GM19463 (cell line): Measurements from ENCODE around the gene OR56A3.
"Not testable (repeated sequence)": the region's sequence is repeated elsewhere in the genome, so short reads cannot be mapped to it uniquely, and the experiment has no call there.

Experiments used
- ATAC-seq: cut with Tn5 transposase; IDR thresholded peaks from one replicate; pipeline ENCODE4 v1.9.1; 2021; ENCODE audit warnings: mild to moderate bottlenecking, moderate library complexity; ENCODE audit not compliant: unreplicated experiment

OR56A3 gene, protein sequence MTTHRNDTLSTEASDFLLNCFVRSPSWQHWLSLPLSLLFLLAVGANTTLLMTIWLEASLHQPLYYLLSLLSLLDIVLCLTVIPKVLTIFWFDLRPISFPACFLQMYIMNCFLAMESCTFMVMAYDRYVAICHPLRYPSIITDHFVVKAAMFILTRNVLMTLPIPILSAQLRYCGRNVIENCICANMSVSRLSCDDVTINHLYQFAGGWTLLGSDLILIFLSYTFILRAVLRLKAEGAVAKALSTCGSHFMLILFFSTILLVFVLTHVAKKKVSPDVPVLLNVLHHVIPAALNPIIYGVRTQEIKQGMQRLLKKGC

DNA sequence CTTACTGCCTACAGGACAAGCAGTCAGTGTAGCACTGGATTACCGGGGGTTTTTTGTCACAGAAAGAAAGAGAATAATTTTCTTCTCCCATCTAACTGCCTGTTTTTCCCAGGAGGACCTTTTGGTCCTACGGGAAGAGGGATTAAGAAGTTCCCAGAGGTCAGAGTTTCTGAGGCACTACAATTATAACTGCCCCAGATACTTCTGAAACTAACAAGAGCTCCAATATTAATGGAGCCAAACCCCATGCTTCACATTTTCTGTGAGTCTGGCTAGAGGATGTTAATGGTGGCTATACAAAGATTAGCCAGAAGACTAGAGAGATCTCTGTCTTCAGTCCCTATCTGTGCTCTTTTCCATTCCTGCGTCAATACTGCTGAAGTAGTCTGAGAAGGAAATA lies at the start of gene OR56A3:
Gene OR56A3 (plus strand): TSS at position 301 of the 400 bp plus-strand sequence. CDS start 5,096 bp downstream, outside the sequence.
- no peak for ATAC-seq

DNA sequence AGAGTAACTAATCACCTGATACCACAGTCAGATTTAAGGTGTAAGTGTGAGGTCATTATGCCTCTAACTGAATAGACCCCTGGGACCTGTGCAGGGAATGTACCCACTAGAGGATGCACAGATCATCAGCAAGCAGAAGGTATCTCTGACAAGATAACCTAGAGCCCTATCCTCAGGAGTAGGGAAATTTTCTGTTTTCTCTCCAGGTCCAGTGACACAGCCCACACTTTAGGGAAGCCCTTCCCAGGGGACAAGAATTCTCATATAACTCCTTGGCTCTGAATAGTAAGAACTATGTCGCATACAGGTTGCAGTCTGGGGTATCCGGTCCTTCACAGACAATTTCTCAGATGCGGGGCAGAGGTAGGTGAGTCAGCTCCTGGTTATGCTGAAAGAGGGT lies 49.1 kb upstream of the OR56A3 start, which contains the start of gene OR52E5:
Gene OR52E5 (plus strand): TSS at position 301 of the 400 bp plus-strand sequence. CDS start 7,569 bp downstream, outside the sequence.
- no peak for ATAC-seq

DNA sequence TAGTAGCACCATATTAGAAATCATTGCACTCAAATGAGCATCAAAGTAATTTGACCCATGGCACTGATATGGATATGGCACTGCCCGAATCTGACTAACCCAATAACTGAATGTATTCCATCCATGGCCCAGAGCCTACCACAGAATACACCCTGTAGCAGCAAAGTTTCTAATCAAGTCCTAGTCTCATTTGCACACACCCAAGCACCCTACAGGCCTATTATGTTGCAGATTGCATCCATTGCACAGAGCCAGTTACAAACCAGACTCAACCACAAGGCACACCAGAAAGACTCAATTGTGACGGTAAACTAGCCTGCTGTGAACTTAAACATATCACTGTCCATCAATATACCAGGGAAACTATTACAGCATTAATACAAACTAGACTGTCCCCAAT lies 42.5 kb upstream of the OR56A3 start:
- ATAC-seq, result no peak

DNA sequence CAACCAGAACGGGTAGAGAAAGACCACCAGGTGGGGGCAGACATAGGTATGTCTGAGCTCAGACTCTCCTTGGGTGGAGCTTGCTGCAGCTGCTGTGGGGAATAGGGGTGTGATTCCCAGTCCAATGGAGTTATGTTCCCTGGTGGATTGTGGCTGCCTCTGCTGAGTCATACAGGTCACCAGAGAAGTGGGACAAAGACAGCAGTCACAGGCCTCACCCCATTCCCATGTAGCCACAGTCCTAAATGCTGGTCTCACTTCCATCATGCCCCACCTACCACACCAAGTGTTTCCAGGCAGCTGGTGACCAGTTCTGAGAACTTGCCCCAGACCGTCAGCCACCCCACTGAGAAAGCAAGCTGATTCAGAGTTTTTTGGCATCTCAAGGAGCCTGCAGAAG lies 31.5 kb upstream of the OR56A3 start:
- ATAC-seq, result no peak

DNA sequence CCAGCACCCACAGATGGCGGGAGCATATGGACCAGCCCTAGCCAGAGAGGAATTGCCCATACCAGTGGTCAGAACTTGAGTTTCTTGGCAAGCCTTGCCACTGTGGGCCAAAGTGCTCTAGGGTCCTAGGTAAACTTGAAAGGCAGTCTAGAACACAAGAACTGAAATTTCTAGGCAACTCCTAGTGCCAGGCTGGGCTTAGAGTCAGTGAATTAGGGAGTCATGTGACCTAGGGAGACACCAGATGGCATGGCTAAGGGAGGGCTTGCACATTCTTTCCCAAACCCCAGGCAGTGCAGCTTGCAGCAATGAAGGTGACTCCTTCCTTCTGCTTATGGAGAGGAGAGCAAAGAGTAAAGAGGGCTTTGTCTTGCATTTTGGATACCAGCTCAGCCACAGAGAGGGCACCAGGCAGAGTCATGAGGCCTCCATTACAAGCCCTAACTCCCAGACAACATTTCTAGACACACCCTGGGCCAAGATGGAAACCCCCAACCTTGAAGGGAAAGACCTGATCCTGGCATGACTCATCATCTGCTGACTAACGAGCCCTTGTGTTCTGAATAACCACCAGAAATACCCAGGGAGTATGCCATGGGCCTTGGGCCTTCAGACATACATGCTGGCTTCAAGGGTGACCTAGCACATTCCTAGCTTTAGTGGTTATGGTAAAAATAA lies 19.2 kb upstream of the OR56A3 start:
- peak; percentile 91 for ATAC-seq

DNA sequence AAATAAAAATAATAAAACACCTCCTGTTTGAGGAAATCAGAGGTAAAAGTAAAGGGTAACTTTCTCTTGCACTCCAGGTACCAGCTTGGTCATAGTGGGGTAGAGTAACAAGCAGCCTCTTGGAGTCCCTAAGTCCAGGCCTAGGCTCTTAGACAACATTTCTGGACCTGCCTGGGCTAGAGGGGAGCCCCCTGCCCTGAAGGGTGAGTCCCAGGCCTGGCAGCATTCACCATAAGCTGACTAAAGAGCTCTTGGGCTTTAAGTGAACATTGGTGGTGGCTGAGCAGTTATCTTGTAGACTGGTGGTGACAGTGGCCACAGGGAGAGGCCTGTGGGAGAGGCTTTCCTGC lies 18.6 kb upstream of the OR56A3 start:
- ATAC-seq, result peak; percentile 43

DNA sequence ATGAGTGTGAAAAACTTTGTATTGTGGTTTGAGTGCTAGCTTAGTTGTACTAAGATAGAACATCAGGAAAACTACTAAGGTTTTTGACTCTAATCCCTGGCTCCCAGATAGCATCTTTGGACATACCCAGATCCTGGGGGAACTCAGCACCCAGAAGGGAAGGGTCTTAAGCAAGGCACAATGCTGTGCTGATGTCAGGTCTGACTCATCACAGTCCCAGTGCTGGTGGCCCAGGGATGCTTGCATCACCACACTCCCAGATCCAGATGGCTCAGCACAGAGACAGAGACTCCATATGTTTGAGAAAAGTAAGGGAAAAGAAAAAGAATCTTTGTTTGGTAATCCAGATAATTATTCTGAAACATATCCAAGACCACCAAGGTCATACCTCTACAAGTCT lies 18.3 kb upstream of the OR56A3 start:
- ATAC-seq, result peak; percentile 21

DNA sequence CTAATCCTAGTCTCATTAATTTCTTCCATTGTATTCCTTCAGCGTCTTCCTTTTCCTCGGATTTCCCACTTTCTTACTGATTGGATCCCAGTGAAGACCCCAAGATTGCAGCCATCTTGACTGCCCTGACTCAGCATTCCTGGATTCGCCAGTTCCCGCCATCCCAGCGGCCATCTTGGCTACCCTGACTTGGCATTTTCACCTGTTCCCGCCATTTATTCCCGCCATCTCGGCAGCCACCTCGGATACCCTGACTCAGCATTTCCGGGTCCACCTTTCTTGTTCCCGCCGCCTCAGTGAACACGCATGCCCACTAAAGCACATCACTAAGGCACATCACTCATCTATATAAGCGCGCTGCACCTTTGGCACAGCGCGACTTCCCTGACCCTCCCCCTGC lies 13.8 kb upstream of the OR56A3 start:
- no peak for ATAC-seq

DNA sequence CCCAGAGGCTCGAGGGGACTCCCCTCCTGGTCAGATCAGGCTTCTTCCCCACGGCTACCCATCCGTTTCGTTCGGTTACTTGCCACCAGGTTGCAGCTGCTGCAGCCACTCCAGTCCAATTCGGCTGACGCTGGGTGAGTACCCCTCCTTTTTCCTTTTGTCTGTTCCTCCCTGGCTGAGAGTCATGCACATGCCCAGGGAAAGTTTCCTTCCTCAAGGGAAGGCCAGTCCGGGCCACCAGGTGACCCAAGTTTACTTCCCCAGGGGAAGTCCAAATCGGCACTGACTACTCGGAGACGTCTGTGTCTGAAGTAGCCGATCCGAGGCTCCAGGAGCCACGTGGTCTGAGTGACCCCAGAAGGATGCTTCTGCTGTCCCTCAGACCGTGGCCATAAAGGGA lies 13.2 kb upstream of the OR56A3 start:
- ATAC-seq, result no peak

DNA sequence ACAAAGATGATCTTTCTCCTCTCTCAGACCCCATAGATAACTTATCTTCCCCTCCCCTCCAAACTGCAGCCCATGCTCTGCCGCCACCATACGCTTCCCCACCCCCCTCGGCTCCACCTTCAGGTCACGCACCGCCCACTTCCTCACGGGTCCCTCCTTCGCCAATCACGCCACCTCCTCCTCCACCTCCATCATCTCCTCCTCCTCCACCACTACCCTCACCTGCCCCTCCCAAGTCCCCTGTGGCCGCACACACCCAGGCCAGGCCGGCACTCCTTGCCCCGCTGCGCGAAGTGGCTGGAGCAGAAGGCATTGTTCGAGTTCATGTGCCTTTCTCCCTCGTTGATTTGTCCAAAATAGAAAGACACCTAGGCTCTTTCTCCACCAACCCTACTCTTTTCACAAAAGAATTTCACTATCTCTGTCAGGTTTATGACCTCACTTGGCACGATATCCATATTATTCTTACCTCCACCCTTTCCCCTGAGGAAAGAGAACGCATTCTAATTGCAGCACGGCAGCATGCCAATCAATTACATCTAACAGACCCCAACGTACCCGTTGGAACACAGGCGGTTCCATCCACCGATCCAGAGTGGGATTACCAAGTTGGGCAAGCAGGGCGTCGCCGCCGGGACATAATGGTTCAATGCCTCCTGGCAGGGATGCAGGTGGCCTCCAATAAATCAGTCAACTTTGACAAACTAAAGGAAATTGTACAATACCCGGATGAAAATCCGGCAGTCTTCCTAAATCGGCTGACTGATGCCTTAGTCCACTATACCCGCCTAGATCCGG lies 12.3 kb upstream of the OR56A3 start:
- ATAC-seq, result no peak

DNA sequence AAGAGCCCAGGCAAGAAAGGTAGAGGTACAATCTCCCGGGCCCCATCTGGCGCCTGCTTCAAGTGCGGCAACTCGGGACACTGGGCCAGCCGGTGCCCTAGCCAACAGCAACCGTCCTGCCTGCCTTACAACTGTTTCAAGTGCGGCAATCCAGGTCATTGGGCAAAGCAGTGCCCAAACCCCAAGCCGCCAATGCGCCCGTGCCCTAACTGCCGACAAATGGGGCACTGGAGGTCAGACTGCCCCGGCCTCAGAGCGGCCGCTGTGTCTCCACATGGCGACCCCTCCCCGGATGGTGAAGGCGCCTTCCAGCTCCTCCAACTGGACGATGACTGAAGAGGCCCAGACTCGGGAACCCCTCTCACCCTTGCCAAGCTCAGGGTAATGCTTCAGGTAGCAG lies 11.4 kb upstream of the OR56A3 start:
- ATAC-seq, result no peak

DNA sequence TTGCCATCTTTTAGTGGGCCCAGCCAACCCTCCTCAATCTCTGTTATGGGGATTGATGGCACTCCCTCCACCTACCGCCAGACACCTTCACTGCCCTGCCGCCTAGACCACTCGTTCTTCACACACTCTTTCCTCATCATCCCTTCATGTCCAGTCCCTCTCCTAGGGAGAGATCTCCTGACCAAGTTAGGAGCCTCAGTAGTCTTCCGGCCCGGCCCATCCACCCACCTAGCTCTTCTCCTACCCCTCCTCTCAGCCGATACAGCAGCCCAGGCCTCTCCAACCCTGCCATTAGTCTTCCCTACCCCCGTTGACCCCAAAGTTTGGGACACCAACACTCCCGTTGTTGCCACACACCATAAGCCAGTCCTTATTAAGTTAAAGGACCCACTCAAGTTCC lies 11.0 kb upstream of the OR56A3 start:
- ATAC-seq, result no peak

DNA sequence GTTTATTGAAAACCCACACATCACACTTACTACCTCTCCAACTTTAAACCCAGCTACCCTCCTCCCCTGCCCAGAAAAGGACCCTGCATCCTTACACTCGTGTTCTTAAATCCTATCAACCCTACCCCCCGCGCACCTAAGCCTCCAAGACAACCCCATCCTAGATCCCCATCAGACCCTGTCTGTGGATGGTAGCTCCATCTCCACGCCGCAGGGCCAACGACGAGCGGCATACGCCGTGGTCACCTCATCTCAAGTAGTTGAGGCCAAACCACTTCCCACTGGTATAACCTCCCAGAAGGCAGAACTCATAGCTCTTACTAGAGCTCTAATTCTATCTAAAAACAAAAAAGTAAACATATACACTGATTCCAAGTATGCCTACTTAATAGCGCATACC lies 9.4 kb upstream of the OR56A3 start:
- no peak for ATAC-seq

DNA sequence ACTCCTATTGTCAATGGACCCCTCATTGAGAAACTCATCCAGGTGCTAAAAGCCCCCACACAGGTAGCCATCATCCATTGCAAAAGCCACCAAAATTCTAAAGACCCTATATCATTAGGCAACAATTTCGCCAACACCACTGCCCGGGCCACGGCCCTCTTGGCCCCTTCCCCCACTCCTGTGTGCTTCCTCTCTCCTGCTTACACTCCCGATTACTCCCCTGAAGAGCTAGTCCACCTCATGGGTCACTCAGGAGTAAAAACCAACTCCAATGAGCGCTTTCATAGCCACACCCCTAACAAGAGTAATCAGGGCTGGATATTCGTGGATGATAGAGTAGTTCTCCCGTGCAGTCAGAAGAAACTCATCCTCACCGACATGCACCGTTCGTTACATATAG lies 8.9 kb upstream of the OR56A3 start:
- no peak for ATAC-seq

DNA sequence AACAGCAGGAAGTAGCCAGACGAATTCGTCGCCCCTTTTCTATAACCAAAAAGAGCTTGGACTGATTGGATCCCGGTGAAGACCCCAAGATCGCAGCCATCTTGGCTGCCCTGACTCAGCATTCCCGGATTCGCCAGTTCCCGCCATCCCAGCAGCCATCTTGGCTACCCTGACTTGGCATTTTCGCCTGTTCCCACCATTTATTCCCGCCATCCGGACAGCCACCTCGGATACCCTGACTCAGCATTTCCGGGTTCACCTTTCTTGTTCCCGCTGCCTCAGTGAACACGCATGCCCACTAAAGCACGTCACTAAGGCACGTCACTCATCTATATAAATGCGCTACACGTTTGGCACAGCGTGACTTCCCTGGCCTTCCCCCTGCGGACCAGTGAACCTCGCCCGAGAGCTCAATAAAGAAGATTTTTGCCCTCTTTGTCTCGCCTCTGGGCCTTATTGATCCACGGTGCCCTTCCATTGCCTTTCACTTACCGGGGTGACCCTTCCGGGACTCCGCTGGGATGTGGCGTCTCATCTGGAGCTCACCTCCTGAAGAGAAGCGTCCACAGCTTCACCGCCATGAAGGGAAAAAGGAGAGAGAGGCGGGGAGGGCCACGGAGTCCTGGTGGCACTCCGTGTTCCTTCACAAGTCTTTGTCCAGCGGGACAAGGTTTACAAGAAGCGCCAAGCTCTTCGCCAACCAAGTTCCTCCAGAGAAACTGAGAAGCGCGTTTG lies 4.0 kb upstream of the OR56A3 start:
- no peak for ATAC-seq

DNA sequence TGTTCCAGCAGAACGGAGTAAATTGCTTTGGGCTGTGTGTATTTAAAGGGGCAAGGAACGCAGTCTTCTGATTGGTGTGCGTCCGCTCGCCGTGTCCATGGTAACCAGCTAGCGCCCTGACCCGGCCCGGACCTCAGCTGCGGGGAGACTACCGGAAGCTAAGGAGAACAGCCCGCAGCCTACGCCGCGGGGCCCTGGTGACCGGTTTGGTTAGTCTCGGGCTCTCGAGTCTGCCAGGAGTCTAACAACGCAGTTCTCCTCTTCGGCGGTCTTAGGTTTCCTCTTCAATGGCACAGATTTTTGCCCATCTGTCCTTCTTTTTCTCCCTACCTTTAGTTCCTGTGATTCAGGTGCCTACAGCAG lies 3.5 kb upstream of the OR56A3 start:
- ATAC-seq, result no peak

DNA sequence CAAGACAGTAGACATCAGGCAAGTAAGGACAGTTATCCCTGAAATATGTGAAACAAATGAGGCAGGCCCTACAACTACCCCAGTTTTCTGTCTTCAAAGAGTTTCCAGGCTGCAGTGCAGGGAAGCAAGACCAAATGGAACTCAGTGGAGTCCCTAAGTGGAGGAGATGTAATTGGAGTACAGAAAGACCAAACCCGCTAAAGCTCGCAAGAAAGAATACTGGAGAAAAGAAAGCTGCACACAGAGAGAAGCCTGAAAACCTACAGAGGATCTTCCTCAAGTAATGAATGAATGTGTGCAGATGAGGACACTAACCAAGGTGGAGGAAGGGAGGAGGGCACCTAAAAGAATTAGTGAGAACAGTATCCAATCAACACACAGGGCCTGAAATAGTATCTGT lies 1.3 kb upstream of the OR56A3 start:
- no peak for ATAC-seq

DNA sequence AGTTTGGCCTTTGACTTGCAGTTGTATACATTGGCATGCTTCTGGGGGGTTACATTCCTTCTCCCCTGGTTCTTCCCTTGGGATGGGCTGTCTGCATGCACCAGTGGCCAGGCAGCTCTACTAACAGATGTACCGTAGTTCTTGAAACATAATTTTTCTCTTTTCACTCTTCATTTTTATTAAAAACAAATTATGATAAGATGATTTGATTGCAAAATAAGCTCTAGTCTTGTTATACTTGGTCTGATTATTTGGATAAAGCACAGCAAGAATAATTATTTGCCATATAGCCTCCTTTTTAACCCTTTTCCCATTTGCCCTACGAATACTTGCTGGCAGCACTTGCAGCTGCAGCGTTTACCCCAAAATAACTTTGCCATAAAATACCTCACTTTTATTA lies 13.5 kb downstream of the OR56A3 start:
- ATAC-seq, result no peak

DNA sequence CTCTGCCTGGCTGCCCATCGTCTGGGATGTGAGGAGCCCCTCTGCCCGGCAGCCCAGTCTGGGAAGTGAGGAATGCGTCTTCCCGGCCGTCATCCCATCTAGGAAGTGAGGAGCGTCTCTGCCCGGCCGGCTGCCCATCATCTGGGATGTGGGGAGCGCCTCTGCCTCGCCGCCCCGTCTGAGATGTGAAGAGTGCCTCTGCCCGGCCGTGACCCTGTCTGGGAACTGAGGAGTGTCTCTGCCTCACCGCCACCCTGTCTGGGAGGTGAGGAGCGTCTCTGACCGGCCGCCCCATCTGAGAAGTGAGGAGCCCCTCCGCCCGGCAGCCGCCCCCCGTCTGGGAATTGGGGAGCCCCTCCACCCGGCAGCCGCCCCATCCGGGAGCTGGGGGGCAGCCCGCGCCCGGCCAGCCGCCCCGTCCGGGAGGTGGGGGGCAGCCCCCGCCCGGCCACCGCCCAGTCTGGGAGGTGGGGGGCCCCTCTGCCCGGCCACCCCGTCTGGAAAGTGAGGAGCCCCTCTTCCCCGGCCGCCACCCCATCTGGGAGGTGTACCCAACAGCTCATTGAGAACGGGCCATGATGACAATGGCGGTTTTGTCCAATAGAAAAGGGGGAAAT lies 18.8 kb downstream of the OR56A3 start:
- ATAC-seq, result not testable (repeated sequence)

DNA sequence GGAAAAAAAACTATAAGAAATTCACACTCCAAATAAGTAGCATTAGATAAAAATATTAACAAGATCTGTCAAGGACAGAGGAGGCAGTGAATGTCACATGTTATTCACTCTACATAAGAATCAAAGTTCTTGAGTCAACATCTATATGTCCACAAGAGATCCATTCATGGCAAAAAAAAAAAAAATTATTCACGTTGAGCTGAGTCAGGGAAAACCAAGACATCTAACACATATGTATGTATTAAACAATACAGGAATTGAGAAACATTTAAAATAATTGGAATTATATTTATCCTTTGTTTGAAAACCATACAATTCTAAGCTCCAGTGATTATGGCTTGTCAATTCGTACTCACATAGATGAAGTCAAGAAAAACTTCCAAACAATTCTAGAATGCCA lies 24.9 kb downstream of the OR56A3 start:
- no peak for ATAC-seq

DNA sequence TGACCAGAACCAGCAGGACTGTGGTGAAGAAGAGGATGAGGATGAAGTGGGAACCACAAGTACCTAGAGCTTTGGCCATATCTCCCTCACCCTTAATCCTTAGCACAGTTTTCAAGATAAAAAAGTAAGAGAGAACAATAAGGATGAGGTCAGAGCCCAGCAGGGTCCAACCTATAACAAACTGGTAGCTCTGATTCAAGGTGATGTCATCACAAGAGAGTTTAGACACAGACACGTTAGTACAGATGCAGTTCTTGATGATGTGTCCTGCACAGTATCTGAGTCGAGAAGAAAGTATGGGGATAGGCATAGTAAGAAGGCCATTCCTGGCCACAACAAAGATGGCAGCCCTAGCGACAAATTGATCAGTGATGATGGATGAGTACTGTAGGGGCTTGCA lies 25.7 kb downstream of the OR56A3 start:
- no peak for ATAC-seq
